NCI-H345 treated with DMSO at 0.1 percent for 48 hours (cell line): ENCODE measurements around the gene BDH2.

Experiments
- DNase-seq: peaks from one replicate; lab custom pipeline; 2025; ENCODE audit not compliant: unreplicated experiment; lab: John Stamatoyannopoulos, UW

BDH2 gene

GRCh38 chr4:103085555-103086196, 14.0 kb downstream of the BDH2 start:
- DNase-seq: no peak

- DNase-seq: no peak
Measured at GRCh38 chr4:103079621-103080020, 20.0 kb downstream of the BDH2 start.

- no peak for DNase-seq
Measured at GRCh38 chr4:103076747-103077347, 22.8 kb downstream of the BDH2 start, which contains the start of gene SLC9B2. TSS of gene SLC9B2 (minus strand) at chr4:103076761. CDS start at chr4:103067550, 9,211 bp downstream.

- DNase-seq: peak; percentile 40
Measured at GRCh38 chr4:103075894-103076746, 23.5 kb downstream of the BDH2 start.

GRCh38 chr4:103075435-103075893, 24.2 kb downstream of the BDH2 start:
- DNase-seq: no peak

GRCh38 chr4:103074744-103075434, 24.7 kb downstream of the BDH2 start:
- DNase-seq: no peak

GRCh38 chr4:103073792-103074438, 25.7 kb downstream of the BDH2 start:
- DNase-seq: no peak

GRCh38 chr4:103067841-103068547, 31.6 kb downstream of the BDH2 start:
- DNase-seq: no peak

- DNase-seq: no peak
Measured at GRCh38 chr4:103060453-103061148, 39.0 kb downstream of the BDH2 start.

- no peak for DNase-seq
Measured at GRCh38 chr4:103054030-103054429, 45.6 kb downstream of the BDH2 start.

GRCh38 chr4:103052779-103053178, 46.9 kb downstream of the BDH2 start:
- DNase-seq: no peak

- no peak for DNase-seq
Measured at GRCh38 chr4:103052145-103052544, 47.5 kb downstream of the BDH2 start.

GRCh38 chr4:103050736-103051436, 48.7 kb downstream of the BDH2 start:
- DNase-seq: no peak

GRCh38 chr4:103046416-103047290, 53.0 kb downstream of the BDH2 start:
- DNase-seq: peak; percentile 3

- DNase-seq: no peak
Measured at GRCh38 chr4:103044183-103044582, 55.5 kb downstream of the BDH2 start.

- no peak for DNase-seq
Measured at GRCh38 chr4:103036169-103036568, 63.5 kb downstream of the BDH2 start.

- no peak for DNase-seq
Measured at GRCh38 chr4:103032574-103032973, 67.1 kb downstream of the BDH2 start.

- DNase-seq: no peak
Measured at GRCh38 chr4:103030791-103031190, 68.8 kb downstream of the BDH2 start.
